ENCODE results near the gene MOB3A.

MOB3A gene

GRCh38 chr19:2056837-2057192, 39.3 kb downstream of the MOB3A start:
- no peak for DNase-seq

- no peak for DNase-seq
These were observed 39.9 kb downstream of the MOB3A start for GRCh38 chr19:2055931-2056836.

GRCh38 chr19:2054763-2055162, 41.4 kb downstream of the MOB3A start:
- no peak for DNase-seq

GRCh38 chr19:2053601-2054389, 42.3 kb downstream of the MOB3A start:
- no peak for DNase-seq

- DNase-seq, result no peak
These were observed 44.1 kb downstream of the MOB3A start for GRCh38 chr19:2051773-2052704.

- DNase-seq, result peak; percentile 54
These were observed 44.9 kb downstream of the MOB3A start, which contains the start of gene MKNK2 for GRCh38 chr19:2050991-2051772. Gene MKNK2 (minus strand): TSS chr19:2051244. CDS start chr19:2050851, 393 bp downstream.

GRCh38 chr19:2050349-2050990, 45.7 kb downstream of the MOB3A start:
- no peak for DNase-seq

- peak; percentile 4 for DNase-seq
These were observed 46.3 kb downstream of the MOB3A start for GRCh38 chr19:2049741-2050348.

- DNase-seq, result no peak
These were observed 47.0 kb downstream of the MOB3A start for GRCh38 chr19:2048959-2049740.

- DNase-seq, result no peak
These were observed 47.8 kb downstream of the MOB3A start for GRCh38 chr19:2048104-2048958.

GRCh38 chr19:2047449-2048103, 48.5 kb downstream of the MOB3A start:
- no peak for DNase-seq

- DNase-seq, result no peak
These were observed 49.1 kb downstream of the MOB3A start for GRCh38 chr19:2047076-2047448.

- no peak for DNase-seq
These were observed 49.8 kb downstream of the MOB3A start for GRCh38 chr19:2046046-2046907.

GRCh38 chr19:2045501-2046045, 50.6 kb downstream of the MOB3A start:
- DNase-seq, result no peak

GRCh38 chr19:2044709-2045500, 51.2 kb downstream of the MOB3A start:
- DNase-seq, result no peak

- no peak for DNase-seq
These were observed 52.0 kb downstream of the MOB3A start for GRCh38 chr19:2043961-2044708.
